ENCODE measurements around the gene LHX2.

LHX2 gene

GRCh38 chr9:124050955-124051354 is 39.4 kb downstream of the LHX2 start:
- TF ChIP-seq CTCF (IDR thresholded peaks at IDR 0.05; ENCODE audit: low read length) (no peak), EZH2phosphoT487 (IDR thresholded peaks at IDR 0.05; ENCODE audit: low read length) (no peak), EZH2 (optimal IDR thresholded peaks at IDR 0.05; ENCODE audit: low read depth, low read length) (no peak)
- 0 out of 2 replicates have a peak, but pooled peaks cover 5% of the 10 kb centered on the region for H3K4me1 ChIP-seq (ENCODE audit: low read length)
- no peaks in the 10 kb centered on the region for H3K36me3 ChIP-seq (replicated peaks; ENCODE audit: insufficient read depth, low read length)
- H3K27ac ChIP-seq (ENCODE audit: low read length): no peak overlapping the region
- H3K27me3 ChIP-seq (replicated peaks; ENCODE audit: insufficient read depth, low read length): peaks cover 25% of the 10 kb centered on the region
- no peak overlapping the region for H3K9ac ChIP-seq (ENCODE audit: low read length)
- H3F3A ChIP-seq (ENCODE audit: insufficient read depth, low read length): 0 out of 2 replicates have a peak, but pooled peaks cover 6% of the 10 kb centered on the region
- no peaks in the 10 kb centered on the region for H3K9me3 ChIP-seq (replicated peaks; ENCODE audit: insufficient read depth, low read length)
- no peak overlapping the region for H3K4me2 ChIP-seq (ENCODE audit: low read depth, low read length)
- DNase-seq: no peak
- H4K20me1 ChIP-seq (ENCODE audit: insufficient read depth, low read length): no peaks in the 10 kb centered on the region
- no peak overlapping the region for H2AFZ ChIP-seq (ENCODE audit: low read length)
- no peaks in the 10 kb centered on the region for H3K79me2 ChIP-seq (ENCODE audit: low read length)
- no peaks in the 10 kb centered on the region for H3K9me2 ChIP-seq (replicated peaks; ENCODE audit: insufficient read depth, low read length)
- no peak overlapping the region for H3K4me3 ChIP-seq (ENCODE audit: low read length)

- Histone ChIP-seq H4K20me1 (ENCODE audit: insufficient read depth, low read length) (no peaks in the 10 kb centered on the region), H3F3A (ENCODE audit: insufficient read depth, low read length) (0 out of 2 replicates have a peak, but pooled peaks cover 6% of the 10 kb centered on the region), H3K4me1 (ENCODE audit: low read length) (0 out of 2 replicates have a peak, but pooled peaks cover 5% of the 10 kb centered on the region), H3K9me2 (replicated peaks; ENCODE audit: insufficient read depth, low read length) (no peaks in the 10 kb centered on the region), H3K4me2 (ENCODE audit: low read depth, low read length) (no peak overlapping the region), H3K27ac (ENCODE audit: low read length) (no peak overlapping the region), H3K4me3 (ENCODE audit: low read length) (no peak overlapping the region), H3K9me3 (replicated peaks; ENCODE audit: insufficient read depth, low read length) (no peaks in the 10 kb centered on the region), H3K9ac (ENCODE audit: low read length) (no peak overlapping the region), H3K79me2 (ENCODE audit: low read length) (no peaks in the 10 kb centered on the region), H3K27me3 (replicated peaks; ENCODE audit: insufficient read depth, low read length) (peaks cover 26% of the 10 kb centered on the region), H2AFZ (ENCODE audit: low read length) (no peak overlapping the region), H3K36me3 (replicated peaks; ENCODE audit: insufficient read depth, low read length) (no peaks in the 10 kb centered on the region)
- no peak for TF ChIP-seq EZH2phosphoT487 (IDR thresholded peaks at IDR 0.05; ENCODE audit: low read length)
- TF ChIP-seq EZH2 (optimal IDR thresholded peaks at IDR 0.05; ENCODE audit: low read depth, low read length): no peak
- no peak for TF ChIP-seq CTCF (IDR thresholded peaks at IDR 0.05; ENCODE audit: low read length)
- no peak for DNase-seq
Observed at GRCh38 chr9:124052401-124052800, 40.8 kb downstream of the LHX2 start.

GRCh38 chr9:124054582-124055227 is 43.1 kb downstream of the LHX2 start:
- H2AFZ ChIP-seq (ENCODE audit: low read length): no peak overlapping the region
- TF ChIP-seq CTCF (IDR thresholded peaks at IDR 0.05; ENCODE audit: low read length) (peak; percentile 21; the same call in 1 of the 2 replicates), EZH2phosphoT487 (IDR thresholded peaks at IDR 0.05; ENCODE audit: low read length) (no peak)
- H3K27ac ChIP-seq (ENCODE audit: low read length): no peak overlapping the region
- H3K4me3 ChIP-seq (ENCODE audit: low read length): no peak overlapping the region
- H3K36me3 ChIP-seq (replicated peaks; ENCODE audit: insufficient read depth, low read length): no peaks in the 10 kb centered on the region
- no peaks in the 10 kb centered on the region for H3K9me3 ChIP-seq (replicated peaks; ENCODE audit: insufficient read depth, low read length)
- no peaks in the 10 kb centered on the region for H4K20me1 ChIP-seq (ENCODE audit: insufficient read depth, low read length)
- peak; percentile 77 for DNase-seq
- H3K4me1 ChIP-seq (ENCODE audit: low read length): 0 out of 2 replicates have a peak, but pooled peaks cover 5% of the 10 kb centered on the region
- H3F3A ChIP-seq (ENCODE audit: insufficient read depth, low read length): 0 out of 2 replicates have a peak, but pooled peaks cover 6% of the 10 kb centered on the region
- no peak overlapping the region for H3K9ac ChIP-seq (ENCODE audit: low read length)
- 0 out of 2 replicates have a peak overlapping the region, but pooled peaks have one; percentile 1 for H3K4me2 ChIP-seq (ENCODE audit: low read depth, low read length)
- peaks cover 46% of the 10 kb centered on the region for H3K27me3 ChIP-seq (replicated peaks; ENCODE audit: insufficient read depth, low read length)
- H3K79me2 ChIP-seq (ENCODE audit: low read length): no peaks in the 10 kb centered on the region
- H3K9me2 ChIP-seq (replicated peaks; ENCODE audit: insufficient read depth, low read length): no peaks in the 10 kb centered on the region
